K562 (cell line): ENCODE results near the gene CORO6. TPM values are rescaled to one million over a fixed set of nuclear protein-coding genes. Genes with fewer than 3 reads are reported as not detected.

ENCODE experiments used
- ATAC-seq: fragments of 200-7000 bp; cut with Tn5 transposase; 3 replicates; pipeline ENCODE4 v1.9.1; 2020; ENCODE audit warnings: moderate library complexity
- BruUV-seq: library from RNA; stranded (reverse); fragments of 400-500 nt; replicated peaks from 2 replicates; lab custom pipeline; 2021; lab: Mats Ljungman, UMichigan
- CTCF ChIA-PET: fragments of 300-600 bp; formaldehyde crosslinking; extraction: SDS; loops from one replicate; lab custom pipeline; 2021; ENCODE audit warnings: low intra/inter-chr PET ratio; lab: Yijun Ruan, JAX
- POLR2A ChIA-PET: fragments of 300-600, 350-650 bp; sonication (Branson Sonifier 250); formaldehyde crosslinking; extraction: SDS; loops from one replicate; lab custom pipeline; 2021; ENCODE audit warnings: antibody characterized with exemption, inconsistent platforms; lab: Yijun Ruan, JAX
- DNase-seq, 4 experiments: peaks; one replicate each; pipeline versions ENCODE4 v3.0.0 to v3.0.0-alpha.2; 2011 to 2018; ENCODE audit warnings: low spot score in 3 of 4, mixed read lengths in 3 of 4; ENCODE audit errors: extremely low read depth in 1 of 4
- FAIRE-seq: peaks from 2 replicates; lab custom pipeline; 2011; peaks lifted over from hg19 to GRCh38; lab: Jason Lieb, UNC
- H2AFZ ChIP-seq: 2 replicates; pipeline ENCODE4 v1.6.0; 2011; ENCODE audit warnings: low read depth, low read length, control low read depth, inconsistent platforms
- H3K27ac ChIP-seq: fragments of 200-600 bp; 3 replicates; pipeline ENCODE4 v1.8.0; 2011; ENCODE audit warnings: low read depth, mild to moderate bottlenecking, control low read depth, inconsistent platforms, low read length, moderate library complexity, mixed read lengths; ENCODE audit errors: extremely low read depth
- H3K27me3 ChIP-seq, 2 experiments: fragments of 300-600 bp in 1 of 2; 2 replicates in 1 of 2; 3 replicates in 1 of 2; pipeline versions ENCODE4 v1.6.0 to v1.8.0; 2011; ENCODE audit warnings: inconsistent platforms in 2 of 2, low read length in 2 of 2, mild to moderate bottlenecking in 1 of 2, mixed read lengths in 1 of 2, moderate library complexity in 1 of 2; ENCODE audit not compliant: control insufficient read depth in 2 of 2, insufficient read depth in 2 of 2
- H3K36me3 ChIP-seq: fragments of 300-600 bp; 3 replicates; pipeline ENCODE4 v1.8.0; 2011; ENCODE audit warnings: mild to moderate bottlenecking, low read length, inconsistent platforms; ENCODE audit not compliant: control insufficient read depth, insufficient read depth
- H3K4me1 ChIP-seq, 2 experiments: fragments of 200-600 bp in 1 of 2; replicated peaks in 1 of 2; 2 replicates in 1 of 2; 3 replicates in 1 of 2; pipeline versions ENCODE4 v1.5.1 to v1.8.0; 2011; ENCODE audit warnings: inconsistent platforms in 2 of 2, low read length in 2 of 2, mild to moderate bottlenecking in 1 of 2, mixed read lengths in 1 of 2, moderate library complexity in 1 of 2; ENCODE audit not compliant: control insufficient read depth in 2 of 2, insufficient read depth in 2 of 2
- H3K4me2 ChIP-seq: 2 replicates; pipeline ENCODE4 v1.6.1; 2011; ENCODE audit warnings: low read length, control low read depth, inconsistent platforms, mixed read lengths; ENCODE audit not compliant: insufficient read depth
- H3K4me3 ChIP-seq: fragments of 200-600 bp; sonication (generic), shearing (Covaris generic); 2 replicates; pipeline ENCODE4 v1.5.1; 2016; ENCODE audit warnings: control low read depth, inconsistent platforms
- H3K79me2 ChIP-seq: fragments of 200-600 bp; 3 replicates; pipeline ENCODE4 v1.8.0; 2011; ENCODE audit warnings: low read length, inconsistent platforms; ENCODE audit not compliant: control insufficient read depth, insufficient read depth
- H3K9ac ChIP-seq, 2 experiments: 2 replicates each; pipeline versions ENCODE4 v1.6.0 to v1.6.1; 2011; ENCODE audit warnings: low read depth in 2 of 2, low read length in 2 of 2, control low read depth in 1 of 2, inconsistent platforms in 1 of 2, mild to moderate bottlenecking in 1 of 2, mixed read lengths in 1 of 2; ENCODE audit not compliant: insufficient read depth in 1 of 2
- H3K9me1 ChIP-seq: one replicate; pipeline ENCODE4 v1.6.0; 2011; ENCODE audit warnings: inconsistent platforms, mild to moderate bottlenecking, low read length, moderate library complexity; ENCODE audit not compliant: control insufficient read depth, insufficient read depth
- H3K9me3 ChIP-seq: replicated peaks from 2 replicates; pipeline ENCODE4 v1.5.1; 2011; ENCODE audit warnings: low read depth, low read length, inconsistent platforms; ENCODE audit not compliant: control insufficient read depth, insufficient read depth
- H4K20me1 ChIP-seq: replicated peaks from 2 replicates; pipeline ENCODE4 v1.6.1; 2011; ENCODE audit warnings: low read length, inconsistent platforms, mixed read lengths; ENCODE audit not compliant: control insufficient read depth, insufficient read depth
- HBP1 ChIP-seq: fragments of 450-650 bp; formaldehyde crosslinking; IDR thresholded peaks from 2 replicates; pipeline ENCODE4 v1.4.0; 2022; ENCODE audit warnings: missing genetic modification characterization
- ZBTB33 ChIP-seq: sonication (generic); formaldehyde crosslinking; IDR thresholded peaks from 2 replicates; pipeline ENCODE4 v1.8.1; 2023; ENCODE audit warnings: mild to moderate bottlenecking, missing genetic modification reagents
- WGBS: fragments of 100-300 bp; shearing (Covaris generic); methylation state at CpG from one replicate; pipeline ENCODE4 v1.1.6; 2016; ENCODE audit warnings: low coverage, mixed read lengths; ENCODE audit not compliant: insufficient coverage; ENCODE audit errors: missing lambda C conversion rate; 5-methylcytosine and 5-hydroxymethylcytosine counted together
- in situ Hi-C: fragments of 300-500 bp; cut with MboI; formaldehyde crosslinking; loops from 4 replicates; pipeline ENCODE4 v1.15.0; 2018; ENCODE audit warnings: inconsistent platforms, mixed read lengths
- intact Hi-C: fragments of 100-400 bp; cut with micrococcal nuclease; formaldehyde crosslinking; loops from 2 replicates; pipeline ENCODE4 v1.14.2; 2022
- polyA plus RNA-seq, 8 experiments: library from polyadenylated mRNA; depleted of rRNA in 4 of 8; stranded (reverse) in 5 of 8; unstranded in 3 of 8; fragments of >200 nt; fragmentation: Nextera tagmentation in 2 of 8; fragmentation: Illumina TruSeq in 1 of 8; extraction: Ambion mirVana in 2 of 8; extraction: Trizol in 1 of 8; gene quantifications; 2 replicates each; pipeline versions ENCODE4 v1.2.1 to v1.2.3, GENCODE V29; 2011 to 2014; ENCODE audit warnings: inconsistent platforms in 1 of 8, missing spikeins in 1 of 8
- total RNA-seq, 7 experiments: library from RNA; depleted of rRNA in 6 of 7; stranded (reverse); fragments of >200 nt in 6 of 7; fragmentation: Illumina TruSeq in 2 of 7; extraction: Trizol in 2 of 7; gene quantifications; 2 replicates each; pipeline versions ENCODE4 v1.2.1 to v1.2.3, GENCODE V29; 2011 to 2021; ENCODE audit warnings: low replicate concordance in 1 of 7

The CORO6 gene
- total and polyA plus RNA-seq, 9 of the 15 experiments (the other 6 are each of a cell fraction or from before 2014, with no cell fraction given): 0.04 to 11.9 (median 2.4) TPM

DNA sequence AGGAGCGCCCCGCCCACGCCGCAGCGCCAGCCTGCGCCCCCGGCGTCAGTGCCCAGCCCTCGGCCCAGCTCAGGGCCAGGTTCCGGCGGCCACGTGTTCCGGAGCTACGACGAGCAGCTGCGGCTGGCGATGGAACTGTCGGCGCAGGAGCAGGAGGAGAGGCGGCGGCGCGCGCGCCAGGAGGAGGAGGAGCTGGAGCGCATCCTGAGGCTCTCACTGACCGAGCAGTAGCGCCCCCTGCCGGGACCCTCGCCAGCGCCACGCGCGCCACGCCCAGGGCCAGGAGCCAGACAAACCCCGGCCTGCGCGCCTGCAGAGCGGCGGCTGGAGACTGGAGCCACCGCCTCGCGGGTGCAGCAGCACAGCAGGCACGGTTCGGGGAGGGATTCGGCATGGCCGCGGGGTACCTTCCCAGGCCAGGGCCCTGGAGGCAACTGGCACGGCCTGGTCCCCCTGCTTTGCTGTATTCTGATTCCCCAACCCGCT, 9.3 kb downstream of the CORO6 start:
- Histone ChIP-seq H3K79me2 (no peaks in the 10 kb centered on the region), H3K4me2 (no peak overlapping the region), H3K27me3 (no peaks in the 10 kb centered on the region), H3K4me1 (peaks cover 18 to 55% of the 10 kb centered on the region in 2 experiments), H3K27ac (no peak overlapping the region), H2AFZ (no peak overlapping the region), H3K4me3 (no peak overlapping the region), H4K20me1 (no peaks in the 10 kb centered on the region; the same call in 1 of the 2 replicates), H3K9me3 (no peaks in the 10 kb centered on the region), H3K36me3 (peaks cover 3% of the 10 kb centered on the region; the same call in 1 of the 3 replicates), H3K9ac (no peak overlapping the region), H3K9me1 (peaks cover 2% of the 10 kb centered on the region)
- in situ Hi-C loops (no loop called here), intact Hi-C loops (loop anchor here (10.0 kb wide), 1 partner anchor 469 kb away; no protein-coding TSS in a partner anchor)
- ATAC-seq (no peak), FAIRE-seq (no peak), DNase-seq (no peak)
- BruUV-seq: no TSS peak
- 91% methylated on average over 9 of the region's 50 CpGs for WGBS
- ChIA-PET CTCF (no interaction called here), POLR2A (no interaction called here)
- TF ChIP-seq HBP1 (CRISPR knock-in tag) (no peak), ZBTB33 (peak; percentile 72)
